Fibroblast of lung (primary cell): Measurements from ENCODE around the gene OR2W3. TPM values are rescaled to one million over a fixed set of nuclear protein-coding genes. Genes with fewer than 3 reads are reported as not detected.

Experiments
- DNase-seq, 2 donors: peaks; one replicate each; pipeline versions ENCODE4 v3.0.0 to v3.0.0-alpha.2; 2010; ENCODE audit warnings: low read depth in 2 of 2
- H2AFZ ChIP-seq: 2 replicates; pipeline ENCODE4 v1.5.1; 2012; ENCODE audit warnings: low read length, control low read depth, inconsistent platforms
- H3K27ac ChIP-seq: 2 replicates; pipeline ENCODE4 v1.5.1; 2011; ENCODE audit warnings: low read length, control low read depth; ENCODE audit not compliant: insufficient read depth
- H3K27me3 ChIP-seq: 2 replicates; pipeline ENCODE4 v1.5.1; 2011; ENCODE audit warnings: mild to moderate bottlenecking, low read length; ENCODE audit not compliant: control insufficient read depth, insufficient read depth
- H3K36me3 ChIP-seq: 2 replicates; pipeline ENCODE4 v1.5.1; 2011; ENCODE audit warnings: low read length; ENCODE audit not compliant: control insufficient read depth, insufficient read depth
- H3K4me1 ChIP-seq: 2 replicates; pipeline ENCODE4 v1.5.1; 2011; ENCODE audit warnings: low read length; ENCODE audit not compliant: control insufficient read depth, insufficient read depth; ENCODE audit errors: extremely low read depth
- H3K4me2 ChIP-seq: 2 replicates; pipeline ENCODE4 v1.5.1; 2011; ENCODE audit warnings: low read length, control low read depth; ENCODE audit not compliant: insufficient read depth; ENCODE audit errors: extremely low read depth
- H3K4me3 ChIP-seq, 4 experiments: fragments of 200-600 bp in 1 of 4; sonication (generic) in 1 of 4; replicated peaks in 1 of 4; 2 replicates each; pipeline ENCODE4 v1.5.1; 2011 to 2016; ENCODE audit warnings: low read length in 4 of 4, low read depth in 3 of 4, mild to moderate bottlenecking in 3 of 4, control low read depth in 2 of 4, inconsistent platforms in 1 of 4, mixed read lengths in 1 of 4; ENCODE audit not compliant: insufficient read depth in 1 of 4; ENCODE audit errors: control extremely low read depth in 1 of 4
- H3K79me2 ChIP-seq: 2 replicates; pipeline ENCODE4 v1.5.1; 2012; ENCODE audit warnings: mild to moderate bottlenecking, low read length, inconsistent platforms; ENCODE audit not compliant: control insufficient read depth, insufficient read depth
- H3K9ac ChIP-seq: 2 replicates; pipeline ENCODE4 v1.5.1; 2011; ENCODE audit warnings: mild to moderate bottlenecking, low read length, control low read depth; ENCODE audit not compliant: insufficient read depth
- H3K9me3 ChIP-seq: 2 replicates; pipeline ENCODE4 v1.5.1; 2012; ENCODE audit warnings: low read depth, low read length; ENCODE audit not compliant: control insufficient read depth, insufficient read depth
- H4K20me1 ChIP-seq: 2 replicates; pipeline ENCODE4 v1.5.1; 2011; ENCODE audit warnings: low read length; ENCODE audit not compliant: control insufficient read depth, insufficient read depth; ENCODE audit errors: extremely low read depth
- CTCF ChIP-seq, 2 donors: IDR thresholded peaks in 1 of 2; conservative IDR thresholded peaks in 1 of 2; 1 replicate in 1 of 2; 2 replicates in 1 of 2; pipeline ENCODE4 v1.5.1; 2011 to 2012; ENCODE audit warnings: low read length in 2 of 2, control low read depth in 1 of 2, inconsistent platforms in 1 of 2, low read depth in 1 of 2, mild to moderate bottlenecking in 1 of 2
- EZH2 ChIP-seq: IDR thresholded peaks from 2 replicates; pipeline ENCODE4 v1.5.1; 2012; ENCODE audit warnings: low read length, control low read depth, mild to moderate bottlenecking; ENCODE audit errors: missing control alignments
- polyA plus RNA-seq, 2 donors: library from polyadenylated mRNA; depleted of rRNA in 1 of 2; stranded (reverse) in 1 of 2; unstranded in 1 of 2; fragments of >200 nt; gene quantifications; 2 replicates each; pipeline ENCODE4 v1.2.1, GENCODE V29; 2011 to 2012; ENCODE audit warnings: missing spikeins in 1 of 2
- total RNA-seq: library from RNA; depleted of rRNA; stranded (reverse); fragments of >200 nt; gene quantifications from 2 replicates; pipeline ENCODE4 v1.2.1, GENCODE V29; 2014

The OR2W3 gene
- total and polyA plus RNA-seq, 2 donors (not counting 1 experiment from before 2014, with no cell fraction given) = 3.2 TPM; not detected in 1

- no peaks in the 10 kb centered on the region for H3K9me3 ChIP-seq
- TF ChIP-seq EZH2 (no peak), CTCF (conservative IDR thresholded peaks at IDR 0.05 in 1 of 2, IDR thresholded peaks at IDR 0.05 in 1 of 2; ENCODE audit: low read depth in 1 of 2, low read length in 2 of 2) (no peak)
- H3K4me1 ChIP-seq = no peaks in the 10 kb centered on the region
- no peak overlapping the region for H3K27ac ChIP-seq
- H3K4me2 ChIP-seq = no peak overlapping the region
- H3K9ac ChIP-seq = no peak overlapping the region
- H4K20me1 ChIP-seq = no peaks in the 10 kb centered on the region
- H3K4me3 ChIP-seq = no peak overlapping the region
- H3K27me3 ChIP-seq = no peaks in the 10 kb centered on the region
- H3K79me2 ChIP-seq = no peaks in the 10 kb centered on the region
- H2AFZ ChIP-seq = no peak overlapping the region
- no peak for DNase-seq
- no peaks in the 10 kb centered on the region for H3K36me3 ChIP-seq
Measured at GRCh38 chr1:247864644-247865043, 30.7 kb upstream of the OR2W3 start.

- no peak overlapping the region for H2AFZ ChIP-seq
- no peaks in the 10 kb centered on the region for H3K9me3 ChIP-seq
- H3K79me2 ChIP-seq = no peaks in the 10 kb centered on the region
- no peaks in the 10 kb centered on the region for H3K36me3 ChIP-seq
- no peak overlapping the region for H3K4me3 ChIP-seq
- H3K4me1 ChIP-seq = no peaks in the 10 kb centered on the region
- TF ChIP-seq CTCF (conservative IDR thresholded peaks at IDR 0.05 in 1 of 2, IDR thresholded peaks at IDR 0.05 in 1 of 2; ENCODE audit: low read depth in 1 of 2, low read length in 2 of 2) (no peak), EZH2 (no peak)
- no peaks in the 10 kb centered on the region for H3K27me3 ChIP-seq
- H3K9ac ChIP-seq = no peak overlapping the region
- no peaks in the 10 kb centered on the region for H4K20me1 ChIP-seq
- H3K27ac ChIP-seq = no peak overlapping the region
- no peak overlapping the region for H3K4me2 ChIP-seq
- no peak for DNase-seq
Measured at GRCh38 chr1:247865416-247865815, 30.0 kb upstream of the OR2W3 start.

DNA sequence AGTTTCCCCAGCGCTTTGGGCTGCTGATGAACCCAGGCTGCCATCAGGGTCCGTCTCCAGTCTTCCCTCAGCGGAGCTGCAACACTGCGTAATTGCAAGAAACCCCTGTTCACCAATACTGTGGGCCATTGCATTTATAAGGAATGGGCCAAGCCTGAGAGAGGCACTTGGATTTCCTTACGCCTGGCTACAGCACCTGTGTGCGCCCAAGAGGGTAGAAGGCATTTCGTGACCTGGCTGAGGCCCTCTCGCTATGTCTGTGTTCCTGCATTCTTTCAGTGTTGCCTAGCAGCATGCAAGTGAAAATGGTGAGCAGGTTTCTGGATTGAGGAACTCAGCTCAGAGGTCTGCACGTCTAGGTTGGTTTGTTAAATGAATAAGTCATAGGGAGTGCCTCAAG is 12.0 kb upstream of the OR2W3 start:
- H3K4me3 ChIP-seq = no peak overlapping the region
- no peaks in the 10 kb centered on the region for H3K27me3 ChIP-seq
- no peak for DNase-seq
- H3K9me3 ChIP-seq = no peaks in the 10 kb centered on the region
- TF ChIP-seq EZH2 (no peak), CTCF (conservative IDR thresholded peaks at IDR 0.05 in 1 of 2, IDR thresholded peaks at IDR 0.05 in 1 of 2; ENCODE audit: low read depth in 1 of 2, low read length in 2 of 2) (no peak)
- no peak overlapping the region for H3K4me2 ChIP-seq
- no peak overlapping the region for H3K9ac ChIP-seq
- no peaks in the 10 kb centered on the region for H3K4me1 ChIP-seq
- no peak overlapping the region for H2AFZ ChIP-seq
- no peaks in the 10 kb centered on the region for H4K20me1 ChIP-seq
- no peaks in the 10 kb centered on the region for H3K36me3 ChIP-seq
- H3K27ac ChIP-seq = no peak overlapping the region
- H3K79me2 ChIP-seq = no peaks in the 10 kb centered on the region
